Prostate gland (tissue), 2 donors: ENCODE results near the gene ITPRIP.

Experiments used
- POLR2A ChIP-seq: fragments of 450-650 bp; IDR thresholded peaks from one replicate; pipeline ENCODE4 v1.6.1; 2016; ENCODE audit warnings: antibody characterized with exemption, mild to moderate bottlenecking
- TF ChIP-seq, protein P1 (sequence below), 4 experiments: fragments of 200-600 bp in 2 of 4; fragments of 450-650 bp in 2 of 4; sonication (generic) in 2 of 4; IDR thresholded peaks; 1 replicate in 3 of 4; 2 replicates in 1 of 4; pipeline ENCODE4 v1.5.1; 2016 to 2019; ENCODE audit warnings: antibody characterized with exemption in 4 of 4, mild to moderate bottlenecking in 2 of 4, moderate library complexity in 2 of 4

DNA sequence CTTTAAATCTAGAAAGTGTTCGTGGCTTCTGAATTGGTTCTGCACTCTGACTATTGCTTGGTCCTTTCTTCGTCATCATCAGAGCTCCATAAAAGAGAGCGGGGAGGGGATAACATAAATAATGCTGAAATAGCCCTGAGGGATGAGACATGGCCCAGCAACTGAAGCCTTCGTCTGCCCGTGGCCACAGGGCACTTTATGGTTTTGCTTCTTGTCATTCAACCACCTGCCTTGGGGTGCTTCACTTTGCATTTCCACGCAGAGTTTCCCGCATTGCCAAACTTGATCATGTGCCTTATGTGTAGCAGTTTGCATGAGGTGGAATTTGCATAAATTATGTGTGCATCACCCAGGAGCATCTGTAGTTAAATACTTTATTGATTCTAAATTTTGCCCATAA, 53.4 kb downstream of the ITPRIP start:
- TF ChIP-seq POLR2A = no peak
- TF ChIP-seq, protein P1, sequence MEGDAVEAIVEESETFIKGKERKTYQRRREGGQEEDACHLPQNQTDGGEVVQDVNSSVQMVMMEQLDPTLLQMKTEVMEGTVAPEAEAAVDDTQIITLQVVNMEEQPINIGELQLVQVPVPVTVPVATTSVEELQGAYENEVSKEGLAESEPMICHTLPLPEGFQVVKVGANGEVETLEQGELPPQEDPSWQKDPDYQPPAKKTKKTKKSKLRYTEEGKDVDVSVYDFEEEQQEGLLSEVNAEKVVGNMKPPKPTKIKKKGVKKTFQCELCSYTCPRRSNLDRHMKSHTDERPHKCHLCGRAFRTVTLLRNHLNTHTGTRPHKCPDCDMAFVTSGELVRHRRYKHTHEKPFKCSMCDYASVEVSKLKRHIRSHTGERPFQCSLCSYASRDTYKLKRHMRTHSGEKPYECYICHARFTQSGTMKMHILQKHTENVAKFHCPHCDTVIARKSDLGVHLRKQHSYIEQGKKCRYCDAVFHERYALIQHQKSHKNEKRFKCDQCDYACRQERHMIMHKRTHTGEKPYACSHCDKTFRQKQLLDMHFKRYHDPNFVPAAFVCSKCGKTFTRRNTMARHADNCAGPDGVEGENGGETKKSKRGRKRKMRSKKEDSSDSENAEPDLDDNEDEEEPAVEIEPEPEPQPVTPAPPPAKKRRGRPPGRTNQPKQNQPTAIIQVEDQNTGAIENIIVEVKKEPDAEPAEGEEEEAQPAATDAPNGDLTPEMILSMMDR (IDR thresholded peaks at IDR 0.05) = no peak
